WERI-Rb-1 (cell line): ENCODE results near the gene ADORA2A.

Experiments used
- DNase-seq: peaks from one replicate; pipeline ENCODE4 v3.0.0-alpha.2; 2020
- H3K27ac ChIP-seq: fragments of 250-450 bp; sonication (Bioruptor Pico); 2 replicates; pipeline ENCODE4 v1.5.1; 2020; ENCODE audit warnings: mild to moderate bottlenecking, moderate library complexity
- H3K27me3 ChIP-seq: fragments of 250-450 bp; sonication (Bioruptor Pico); 2 replicates; pipeline ENCODE4 v1.5.1; 2021; ENCODE audit warnings: mild to moderate bottlenecking, low read depth, moderate library complexity; ENCODE audit not compliant: insufficient read depth, severe bottlenecking
- H3K36me3 ChIP-seq: fragments of 250-450 bp; sonication (Bioruptor Pico); 2 replicates; pipeline ENCODE4 v1.5.1; 2020; ENCODE audit warnings: mild to moderate bottlenecking, moderate library complexity
- H3K4me3 ChIP-seq: 2 replicates; pipeline ENCODE4 v1.5.1; 2011; ENCODE audit warnings: low read depth, mild to moderate bottlenecking, control low read depth, low read length
- H3K9me3 ChIP-seq: fragments of 250-450 bp; sonication (Bioruptor Pico); 2 replicates; pipeline ENCODE4 v1.5.1; 2021; ENCODE audit warnings: mild to moderate bottlenecking, moderate library complexity; ENCODE audit not compliant: severe bottlenecking
- TF ChIP-seq, protein P1 (sequence below): IDR thresholded peaks from 2 replicates; pipeline ENCODE4 v1.5.1; 2011; ENCODE audit warnings: low read depth, mild to moderate bottlenecking, control low read depth, inconsistent platforms, low read length

ADORA2A gene

DNA sequence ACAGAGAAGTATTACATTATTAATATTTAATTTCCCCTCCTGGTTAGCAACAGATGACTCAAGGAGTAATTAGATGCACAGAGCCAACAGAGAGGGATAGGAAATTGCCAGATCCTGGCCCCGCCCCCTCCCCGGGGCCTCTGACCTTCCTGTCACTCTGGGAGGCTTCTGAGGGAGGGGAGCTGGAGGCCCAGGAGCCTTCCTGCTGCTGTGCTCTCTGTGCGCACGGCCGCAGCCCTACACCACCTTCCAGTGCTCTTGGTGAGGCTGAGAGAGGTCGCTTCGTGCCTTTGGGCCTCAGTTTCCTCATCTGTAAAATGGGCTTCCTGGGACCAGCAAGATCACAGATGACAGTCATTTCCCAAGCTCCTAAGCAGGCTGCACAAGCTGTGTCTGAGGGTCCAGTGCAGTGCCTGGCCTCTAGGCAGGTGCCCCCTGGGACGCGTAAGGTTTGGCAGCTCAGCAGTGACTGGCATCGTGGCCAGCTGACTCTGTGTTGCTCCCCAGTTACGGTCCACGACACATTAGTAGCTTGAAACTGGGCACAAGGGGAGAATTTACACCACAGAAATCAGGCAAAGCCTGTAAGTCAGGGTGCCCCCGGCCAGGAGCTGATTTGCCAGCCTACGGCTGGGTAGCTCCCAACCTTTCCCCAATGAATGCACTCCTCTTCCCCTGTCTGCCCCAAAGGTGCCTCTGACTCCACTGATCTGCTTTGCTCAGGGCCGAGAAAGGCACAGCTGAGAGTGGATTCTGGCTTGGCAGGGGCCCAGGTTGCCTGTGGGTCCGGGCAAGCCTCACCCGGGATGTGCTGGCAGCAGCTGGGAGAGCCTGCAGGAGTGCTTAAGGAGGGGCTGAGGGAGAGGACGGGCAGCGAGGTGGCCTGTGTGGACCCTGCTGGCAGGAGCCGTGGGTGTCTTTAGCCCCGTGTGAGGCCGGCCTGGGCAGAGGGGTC lies 2.3 kb downstream of the ADORA2A start:
- no peak for DNase-seq
- Histone ChIP-seq H3K36me3 (no peaks in the 10 kb centered on the region), H3K9me3 (no peaks in the 10 kb centered on the region), H3K27me3 (no peaks in the 10 kb centered on the region), H3K27ac (no peak overlapping the region), H3K4me3 (no peak overlapping the region)
- TF ChIP-seq, protein P1, sequence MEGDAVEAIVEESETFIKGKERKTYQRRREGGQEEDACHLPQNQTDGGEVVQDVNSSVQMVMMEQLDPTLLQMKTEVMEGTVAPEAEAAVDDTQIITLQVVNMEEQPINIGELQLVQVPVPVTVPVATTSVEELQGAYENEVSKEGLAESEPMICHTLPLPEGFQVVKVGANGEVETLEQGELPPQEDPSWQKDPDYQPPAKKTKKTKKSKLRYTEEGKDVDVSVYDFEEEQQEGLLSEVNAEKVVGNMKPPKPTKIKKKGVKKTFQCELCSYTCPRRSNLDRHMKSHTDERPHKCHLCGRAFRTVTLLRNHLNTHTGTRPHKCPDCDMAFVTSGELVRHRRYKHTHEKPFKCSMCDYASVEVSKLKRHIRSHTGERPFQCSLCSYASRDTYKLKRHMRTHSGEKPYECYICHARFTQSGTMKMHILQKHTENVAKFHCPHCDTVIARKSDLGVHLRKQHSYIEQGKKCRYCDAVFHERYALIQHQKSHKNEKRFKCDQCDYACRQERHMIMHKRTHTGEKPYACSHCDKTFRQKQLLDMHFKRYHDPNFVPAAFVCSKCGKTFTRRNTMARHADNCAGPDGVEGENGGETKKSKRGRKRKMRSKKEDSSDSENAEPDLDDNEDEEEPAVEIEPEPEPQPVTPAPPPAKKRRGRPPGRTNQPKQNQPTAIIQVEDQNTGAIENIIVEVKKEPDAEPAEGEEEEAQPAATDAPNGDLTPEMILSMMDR: no peak

DNA sequence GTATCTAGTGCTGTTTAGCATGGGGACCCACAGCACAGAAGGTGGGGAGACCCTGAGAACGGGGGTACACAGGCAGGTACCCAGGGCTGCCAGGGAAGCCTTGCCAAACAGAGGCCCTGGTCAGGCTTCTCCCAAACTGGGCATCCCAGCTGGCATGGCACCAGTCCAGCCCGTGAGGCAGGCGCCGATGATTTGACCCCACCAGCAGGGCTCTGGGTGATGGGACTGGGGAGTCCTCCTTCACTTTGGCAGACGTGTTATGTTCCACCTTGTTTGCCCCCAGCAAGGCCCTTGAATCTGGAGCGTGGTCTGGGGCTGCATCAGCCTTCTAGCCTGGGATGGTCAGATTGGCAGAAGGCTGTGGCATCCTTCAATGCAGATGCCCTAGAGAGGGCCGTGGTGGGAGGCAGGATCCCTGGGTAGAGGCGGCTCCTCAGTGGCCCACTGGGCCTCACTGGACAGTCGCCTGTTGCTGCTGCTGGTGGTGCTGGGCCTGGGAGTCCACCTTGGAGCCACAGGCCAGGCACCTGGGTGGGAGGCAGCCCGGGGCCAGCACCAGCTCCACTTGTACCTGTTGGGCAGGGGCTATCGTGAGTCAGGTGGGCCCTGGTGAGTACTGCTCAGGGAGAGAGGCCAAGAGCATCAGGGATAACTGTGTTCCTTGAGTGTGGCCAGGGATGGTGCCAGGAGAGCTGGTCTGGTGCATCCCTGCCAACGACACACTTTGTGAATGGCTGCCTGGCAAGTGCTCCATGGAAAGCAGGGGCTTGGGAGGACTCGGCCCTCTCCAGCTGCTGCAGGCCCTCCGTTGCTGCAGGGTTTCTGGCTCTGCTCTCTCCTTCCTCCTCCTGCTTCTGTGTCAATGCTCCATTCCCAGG lies 3.3 kb downstream of the ADORA2A start:
- Histone ChIP-seq H3K27ac (no peak overlapping the region), H3K4me3 (no peak overlapping the region), H3K27me3 (no peaks in the 10 kb centered on the region), H3K36me3 (no peaks in the 10 kb centered on the region), H3K9me3 (no peaks in the 10 kb centered on the region)
- no peak for DNase-seq
- TF ChIP-seq, protein P1: no peak

DNA sequence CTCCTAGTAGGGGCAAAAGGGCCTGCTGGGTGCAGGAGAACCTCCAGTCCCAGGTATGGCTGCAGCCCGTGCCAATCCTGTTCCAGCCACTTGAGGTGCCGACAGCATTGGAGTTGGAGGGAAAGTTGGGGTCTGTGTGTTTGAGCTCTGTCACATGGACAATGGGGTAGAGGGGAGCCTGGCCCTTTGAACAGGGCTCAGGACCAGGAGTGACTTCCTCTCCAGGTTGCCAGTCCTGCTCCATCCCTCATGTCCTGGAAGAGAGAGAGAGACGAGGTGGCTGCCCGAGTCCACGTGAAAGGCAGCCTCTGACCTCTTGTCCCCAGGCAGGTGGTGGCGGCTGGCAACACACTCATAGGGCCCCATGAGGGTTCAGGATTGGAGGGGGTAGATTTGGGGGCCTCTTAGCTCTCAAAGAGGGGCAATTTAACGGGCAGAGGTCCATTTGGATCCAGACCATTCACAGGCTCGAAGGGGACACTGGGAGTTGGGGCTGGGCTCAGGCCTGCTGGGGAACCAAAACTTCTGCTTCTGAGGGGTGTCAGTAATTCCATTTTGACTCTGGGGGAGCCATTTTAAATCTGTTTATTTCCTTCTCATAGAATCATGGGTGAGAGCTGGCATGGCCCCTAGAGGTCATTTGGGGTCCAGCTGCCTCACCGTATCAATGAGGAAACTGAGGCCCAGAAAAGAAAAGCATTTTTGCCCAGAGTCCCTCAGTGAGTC lies 4.1 kb downstream of the ADORA2A start:
- Histone ChIP-seq H3K4me3 (no peak overlapping the region), H3K36me3 (no peaks in the 10 kb centered on the region), H3K9me3 (no peaks in the 10 kb centered on the region), H3K27ac (no peak overlapping the region), H3K27me3 (no peaks in the 10 kb centered on the region)
- DNase-seq: no peak
- TF ChIP-seq, protein P1: no peak

DNA sequence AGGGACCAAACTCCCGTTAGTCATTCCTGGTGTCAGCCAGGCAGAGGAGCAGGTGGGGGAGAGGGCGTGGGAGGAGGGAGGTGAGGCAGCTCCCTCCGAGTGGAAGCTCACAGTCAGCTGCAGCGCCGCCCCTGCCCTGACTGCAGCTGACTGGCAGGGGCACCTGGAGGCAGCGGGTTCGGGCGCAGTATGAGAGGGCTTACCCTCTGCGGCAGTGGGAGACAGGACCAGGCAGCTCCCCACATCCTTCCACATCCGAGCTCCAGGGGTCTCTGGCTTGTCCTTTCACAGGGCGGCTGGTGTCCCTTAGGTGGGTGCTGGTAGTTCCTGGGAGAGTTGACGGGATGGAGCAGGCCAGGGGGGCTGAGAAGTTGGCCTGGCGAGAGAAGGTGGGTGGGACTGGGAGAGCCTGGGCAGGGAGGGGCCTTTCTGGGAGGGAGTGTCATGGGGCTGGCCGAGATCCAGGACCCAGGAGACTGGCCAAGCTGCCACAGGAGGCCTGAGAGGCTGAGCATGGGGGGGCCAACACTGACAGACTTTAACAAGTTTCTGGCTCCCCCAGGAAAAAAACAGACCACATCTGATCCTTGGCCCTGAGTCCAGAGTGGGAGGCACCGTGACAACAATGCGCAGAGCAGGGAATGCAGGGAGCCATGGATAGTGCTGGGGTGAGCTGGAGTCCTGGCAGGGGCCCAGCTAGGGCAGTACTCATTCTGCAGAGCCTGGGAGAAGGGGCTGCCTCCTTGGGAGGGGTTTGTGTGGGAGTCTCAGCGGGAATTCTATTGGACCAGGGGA lies 4.9 kb downstream of the ADORA2A start:
- no peak for DNase-seq
- Histone ChIP-seq H3K27ac (no peak overlapping the region), H3K36me3 (no peaks in the 10 kb centered on the region), H3K4me3 (no peak overlapping the region), H3K27me3 (no peaks in the 10 kb centered on the region), H3K9me3 (no peaks in the 10 kb centered on the region)
- TF ChIP-seq, protein P1: no peak
